Measurements from ENCODE around the gene SCRT2.
"Not testable (repeated sequence)": the region's sequence is repeated elsewhere in the genome, so short reads cannot be mapped to it uniquely, and the experiment has no call there.

Gene SCRT2

DNA sequence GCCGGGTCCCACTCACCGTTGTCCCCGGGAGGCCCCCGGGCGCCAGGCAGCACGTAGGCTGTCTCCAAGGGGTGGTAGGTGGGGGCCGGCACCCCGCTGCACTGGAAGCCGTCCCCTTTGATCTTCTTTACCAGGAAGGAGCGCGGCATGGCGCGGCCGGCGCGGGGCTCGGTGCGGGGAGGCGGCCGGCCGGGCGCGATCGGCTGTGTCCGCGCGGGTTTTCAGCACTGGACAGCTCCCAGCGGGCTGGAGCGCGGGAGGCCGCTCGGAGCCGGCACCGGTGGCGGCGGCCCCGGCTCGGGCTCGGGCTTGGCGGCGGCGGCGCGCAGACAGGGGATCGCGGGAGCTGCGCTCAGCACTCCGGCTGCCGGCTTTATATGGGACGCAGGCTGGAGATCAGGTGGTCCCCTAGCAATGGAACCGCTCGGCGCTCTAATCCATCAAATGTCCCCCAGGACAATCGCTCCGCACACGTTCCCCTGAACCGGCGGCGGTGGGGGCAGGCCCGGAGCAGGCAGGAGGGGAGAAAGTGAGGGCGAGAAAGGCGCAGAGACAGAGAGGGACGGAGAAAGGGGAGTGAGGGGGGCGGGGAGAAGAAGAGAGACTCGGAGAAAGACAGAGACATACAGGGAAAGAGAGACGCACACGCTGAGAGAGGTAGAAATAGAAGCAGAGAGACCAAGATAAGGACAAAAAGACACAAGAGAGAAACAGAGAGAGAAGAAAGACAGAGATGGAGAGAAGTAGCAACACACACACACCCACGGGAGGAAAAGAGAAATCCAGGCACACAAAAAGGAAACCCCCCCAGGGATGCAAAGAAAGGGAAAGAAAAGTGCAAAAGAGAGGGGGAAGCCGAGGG is at the start of gene SCRT2:
TSS of gene SCRT2 (minus strand) at position 350 of the 862 bp plus-strand sequence. CDS start at position 149, 201 bp downstream.
- no peak for DNase-seq

DNA sequence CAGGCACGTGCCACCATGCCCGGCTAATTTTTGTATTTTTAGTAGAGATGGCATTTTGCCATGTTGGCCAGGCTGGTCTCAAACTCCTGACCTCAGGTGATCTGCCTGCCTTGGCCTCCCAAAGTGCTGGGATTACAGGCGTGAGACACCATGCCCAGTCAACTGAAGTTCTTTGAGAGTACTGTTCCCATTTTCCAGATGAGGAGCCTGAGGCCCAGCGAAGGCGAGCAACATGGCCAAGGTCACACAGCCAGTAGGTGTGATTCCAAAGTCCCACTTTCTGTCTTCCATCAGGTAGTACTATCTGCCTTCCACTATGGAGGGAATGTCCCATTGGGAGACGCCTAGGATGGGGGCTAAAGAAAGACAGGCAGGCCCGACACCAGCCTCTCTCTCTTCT is 49.2 kb upstream of the SCRT2 start:
- DNase-seq: not testable (repeated sequence)

DNA sequence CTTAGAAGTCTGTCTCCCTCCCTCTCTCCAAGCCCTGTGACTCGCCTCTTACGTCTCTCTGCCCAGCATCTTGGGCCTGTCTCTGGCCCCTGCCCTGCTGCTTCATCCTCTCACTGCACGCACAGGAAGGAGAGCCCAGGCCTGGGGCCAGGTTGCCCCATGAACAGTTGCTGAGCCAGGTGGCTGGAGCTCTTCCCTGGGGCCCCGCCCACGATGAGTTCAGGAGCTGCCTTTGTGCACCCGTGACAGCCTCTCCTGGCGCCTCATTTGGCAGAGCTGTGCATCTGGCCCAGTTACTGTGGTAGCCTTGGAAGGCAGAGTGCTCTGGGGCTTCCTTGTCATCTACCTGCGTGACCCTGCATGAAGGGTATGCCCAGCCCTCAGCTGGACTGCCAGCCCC is 48.2 kb upstream of the SCRT2 start:
- peak; percentile 76 for DNase-seq

DNA sequence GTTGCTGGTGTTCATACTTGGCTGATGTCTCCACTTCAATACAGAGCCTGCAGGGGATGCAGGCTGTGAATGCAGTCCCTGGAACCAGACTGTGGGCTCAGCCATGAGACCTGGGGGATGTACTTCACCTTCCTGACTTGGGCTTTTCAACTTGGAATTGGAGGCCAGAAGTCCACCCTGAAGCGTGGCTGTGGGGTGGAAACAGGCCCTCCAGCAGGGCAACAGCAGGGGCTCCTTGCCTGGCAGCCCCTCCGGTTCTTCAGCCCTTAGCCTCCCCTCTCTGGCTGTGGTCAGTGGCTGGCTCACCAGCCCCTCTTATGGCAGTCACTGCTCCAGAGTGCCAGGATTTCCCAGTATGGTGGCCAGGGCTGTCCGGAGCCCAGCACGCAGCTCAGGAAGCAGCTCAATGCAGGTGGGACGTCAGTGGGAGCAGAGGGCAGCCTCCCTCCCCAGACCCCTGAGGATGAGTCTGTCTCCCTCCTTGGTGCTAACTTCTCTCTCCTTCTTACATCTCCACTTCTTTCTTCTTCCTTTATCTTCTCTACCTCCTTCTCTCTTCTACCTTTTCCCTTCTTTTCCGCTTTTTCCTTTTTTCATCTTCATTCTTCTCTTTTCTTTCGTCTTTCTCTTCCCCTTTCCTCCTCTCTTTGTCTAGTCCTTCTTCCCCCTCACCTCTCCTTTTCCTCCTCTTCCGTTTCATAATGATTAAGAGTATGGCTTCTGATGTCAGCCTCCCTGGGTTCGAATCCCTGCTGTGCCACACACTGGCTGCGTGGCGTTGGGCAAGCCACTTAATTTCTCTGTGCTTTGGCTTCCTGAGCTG is 47.4 kb upstream of the SCRT2 start:
- DNase-seq: no peak

DNA sequence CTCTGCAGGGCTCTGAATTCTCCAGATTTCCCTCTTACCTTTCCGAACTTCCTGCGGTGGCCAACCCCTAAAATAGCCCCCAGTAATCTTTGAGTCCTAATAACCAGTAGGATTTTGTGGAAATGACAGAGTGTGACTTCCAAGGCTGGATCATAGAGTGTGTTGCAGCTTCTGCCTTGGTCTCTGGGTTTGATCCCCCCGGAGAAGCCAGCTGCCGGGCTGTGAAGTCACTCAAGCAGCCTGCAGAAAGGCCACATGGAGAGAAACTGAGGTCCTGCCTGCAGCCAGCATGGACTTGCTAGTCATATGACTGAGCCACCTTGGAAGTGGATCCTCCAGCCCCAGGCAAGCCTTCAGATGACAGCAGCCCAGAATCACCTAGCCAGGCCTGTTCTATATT is 46.3 kb upstream of the SCRT2 start:
- no peak for DNase-seq

DNA sequence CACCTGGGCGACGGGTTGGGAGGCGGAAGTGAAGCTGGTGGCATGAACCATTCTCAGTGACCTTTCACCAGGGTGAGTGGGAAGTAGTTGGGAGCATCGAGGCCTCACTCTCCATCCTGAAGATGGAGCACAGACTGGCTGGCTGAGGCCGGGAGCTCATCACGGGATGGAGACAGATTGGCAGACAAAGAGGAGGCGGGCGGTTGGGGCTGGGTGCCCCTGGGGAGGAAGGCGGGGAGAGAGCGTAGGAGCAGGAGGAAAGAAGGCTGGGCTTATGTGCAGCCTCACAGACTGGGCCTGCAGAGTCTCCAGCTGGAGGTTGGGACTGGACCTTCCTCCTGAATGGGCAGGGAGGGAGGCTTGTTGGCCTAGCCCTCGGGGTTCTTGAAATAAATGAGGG is 44.2 kb upstream of the SCRT2 start:
- DNase-seq: no peak

DNA sequence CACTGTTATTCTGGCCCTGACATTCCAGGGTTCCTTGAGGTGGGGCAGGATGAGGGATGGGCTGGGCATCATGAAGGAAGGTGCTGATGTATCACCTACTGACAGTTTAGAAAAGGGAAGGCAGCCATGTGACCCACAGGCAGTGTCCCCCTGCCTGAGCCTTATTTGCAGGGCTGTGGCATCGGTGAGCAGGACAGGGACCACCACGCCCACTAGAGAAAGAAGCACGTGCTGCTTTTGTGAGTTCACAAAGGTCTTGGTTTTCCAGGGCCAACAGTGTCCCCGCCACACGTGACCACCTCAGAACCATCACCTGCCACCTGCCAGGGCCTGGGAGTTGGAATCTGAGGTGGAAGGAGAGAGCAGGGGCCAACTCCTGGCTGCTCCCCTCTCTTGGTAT is 43.5 kb upstream of the SCRT2 start:
- no peak for DNase-seq

DNA sequence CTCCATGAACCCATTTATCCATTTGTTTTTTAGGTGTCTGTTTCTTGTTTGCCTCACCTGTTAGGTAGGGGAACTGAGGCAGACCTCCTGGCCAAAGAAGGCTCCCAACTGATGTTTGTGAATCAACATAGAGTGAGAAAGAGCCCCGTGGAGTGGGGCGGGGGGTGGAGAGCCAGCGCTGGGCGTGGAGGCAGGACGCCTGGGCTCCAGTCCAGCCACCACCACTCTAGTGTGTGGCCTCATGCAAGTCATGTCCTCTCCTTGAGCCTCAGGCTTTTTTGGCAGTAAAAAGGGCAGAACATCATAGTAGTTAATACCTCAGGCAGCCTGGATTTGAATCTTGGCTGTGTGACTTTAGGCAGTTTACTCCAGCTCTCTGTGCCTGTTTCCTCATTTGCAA is 42.2 kb upstream of the SCRT2 start:
- peak; percentile 24 for DNase-seq

DNA sequence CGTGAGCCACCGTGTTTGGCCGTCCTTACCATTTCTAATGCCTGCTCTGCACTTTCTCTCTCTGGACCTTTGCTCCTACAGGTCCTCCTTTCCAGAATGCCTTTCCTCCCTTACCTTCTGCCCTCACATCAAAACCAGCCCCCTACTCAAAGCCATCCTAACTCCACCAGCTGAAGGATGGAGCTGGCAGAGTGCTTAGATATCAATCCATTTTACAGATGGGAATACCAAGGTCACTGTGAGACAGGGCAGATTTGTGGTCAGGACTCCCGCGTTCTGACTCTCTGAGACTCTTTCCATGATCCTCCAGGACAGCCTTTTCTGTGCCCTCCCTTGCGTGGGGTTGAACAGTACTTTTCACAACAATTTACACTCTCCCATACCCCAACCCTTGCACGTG is 41.7 kb upstream of the SCRT2 start:
- no peak for DNase-seq

DNA sequence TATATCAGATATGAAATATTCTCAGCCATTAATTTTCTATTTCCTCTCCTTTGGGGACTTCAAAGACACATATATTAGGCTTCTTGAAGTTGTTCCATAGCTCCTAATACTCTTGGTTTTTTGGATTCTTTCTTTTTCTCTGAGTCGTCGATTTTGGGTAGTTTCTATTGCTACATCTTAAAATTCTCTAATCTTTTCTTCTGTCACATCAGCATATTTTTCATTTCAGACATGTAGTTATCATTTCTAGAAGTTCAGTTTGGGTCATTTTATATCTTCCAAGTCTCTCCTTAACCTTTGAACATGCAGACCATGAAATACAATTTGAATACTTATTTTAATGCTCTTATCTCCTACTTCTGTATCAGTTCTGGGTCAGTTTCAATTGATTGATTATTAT is 38.9 kb upstream of the SCRT2 start:
- no peak for DNase-seq

DNA sequence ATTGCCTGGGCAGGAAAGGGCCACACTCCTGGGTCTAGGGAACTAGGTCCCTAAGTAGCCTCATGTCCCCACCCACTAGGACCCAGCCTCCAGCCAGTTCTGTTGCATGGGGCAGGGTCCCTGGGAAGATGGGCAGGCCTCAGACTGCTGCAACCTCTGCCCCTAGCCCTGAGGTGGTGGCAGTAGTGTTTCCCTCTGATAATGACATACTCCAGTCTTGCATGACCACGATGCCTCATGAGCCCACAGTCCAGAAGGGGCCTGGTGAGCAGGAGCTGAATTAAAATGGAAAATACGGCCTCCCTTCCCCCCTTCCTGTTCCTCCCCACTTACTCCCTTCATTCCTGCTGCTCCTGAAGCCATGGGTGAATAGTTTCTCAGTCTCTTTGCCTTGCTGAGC is 36.0 kb upstream of the SCRT2 start:
- DNase-seq: no peak

DNA sequence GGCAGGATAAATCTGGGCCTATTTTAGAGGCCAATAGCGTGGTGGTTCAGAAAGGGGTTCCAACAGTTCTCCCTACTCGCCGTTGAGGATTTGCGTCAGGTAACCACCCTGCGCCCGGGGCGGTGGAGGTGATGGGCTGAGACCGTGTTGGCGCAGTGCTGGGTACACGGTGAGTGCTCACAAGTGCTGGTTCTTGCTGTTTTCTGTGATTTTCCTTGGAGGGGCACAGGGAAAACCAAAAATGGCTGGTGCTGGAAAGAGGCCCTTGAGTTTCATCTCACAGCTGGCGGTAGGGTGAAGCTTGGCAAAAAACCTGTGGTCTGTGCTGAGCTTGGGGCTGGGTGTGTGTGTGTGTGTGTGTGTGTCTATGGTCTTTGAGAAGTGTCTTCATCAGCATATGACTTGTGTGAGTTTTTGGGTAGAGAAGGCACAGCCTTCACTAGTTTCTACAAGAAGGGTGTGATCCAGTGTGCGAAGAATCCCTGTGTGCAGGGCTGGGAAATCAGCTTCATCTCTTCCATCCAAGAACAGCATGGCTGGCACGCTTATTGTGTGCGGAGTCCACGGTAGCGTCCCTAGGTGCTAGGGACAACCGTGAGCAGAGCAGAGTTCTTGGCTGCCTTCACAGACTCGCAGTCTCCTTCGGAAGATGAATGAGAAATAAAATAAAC is 35.3 kb upstream of the SCRT2 start:
- no peak for DNase-seq

DNA sequence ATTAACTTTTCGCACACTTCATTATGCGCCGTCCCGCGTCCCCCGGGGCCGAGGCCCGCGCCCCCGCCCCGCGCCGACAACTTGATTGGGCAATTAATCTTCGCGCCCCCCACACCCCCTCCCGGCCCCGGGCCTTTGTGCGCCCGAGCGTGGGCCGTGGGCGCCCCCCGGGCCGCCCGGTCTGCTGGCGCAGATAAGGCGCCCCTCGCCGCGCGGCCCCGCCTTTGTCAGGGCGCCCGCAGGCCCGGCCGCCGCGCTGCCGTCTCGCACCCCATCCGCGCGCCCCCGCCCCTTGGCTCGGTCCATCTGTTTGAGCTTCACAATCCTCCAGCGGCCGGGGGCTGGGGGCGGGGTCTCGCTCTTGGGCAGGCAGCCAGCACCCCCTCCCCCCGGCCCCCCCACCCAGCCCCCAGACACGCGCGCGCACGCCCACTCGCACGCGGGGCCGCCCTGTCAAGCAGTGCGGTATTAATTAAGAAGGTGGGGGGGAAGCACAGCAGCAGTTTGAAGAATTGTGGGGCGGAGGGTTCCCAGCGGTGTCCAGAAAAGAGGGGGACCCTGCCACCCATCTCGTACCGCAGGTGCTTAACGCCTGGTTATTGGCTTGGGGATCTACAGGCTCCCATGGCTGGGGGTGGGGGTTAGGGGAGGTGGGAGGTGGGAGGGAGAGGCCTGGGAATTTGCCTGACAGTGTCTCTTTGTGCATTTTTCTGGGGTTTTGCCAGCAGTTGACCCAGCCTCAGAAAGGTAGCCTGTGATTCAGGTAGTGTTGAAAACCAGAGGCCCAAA is 34.6 kb upstream of the SCRT2 start:
- DNase-seq: no peak

DNA sequence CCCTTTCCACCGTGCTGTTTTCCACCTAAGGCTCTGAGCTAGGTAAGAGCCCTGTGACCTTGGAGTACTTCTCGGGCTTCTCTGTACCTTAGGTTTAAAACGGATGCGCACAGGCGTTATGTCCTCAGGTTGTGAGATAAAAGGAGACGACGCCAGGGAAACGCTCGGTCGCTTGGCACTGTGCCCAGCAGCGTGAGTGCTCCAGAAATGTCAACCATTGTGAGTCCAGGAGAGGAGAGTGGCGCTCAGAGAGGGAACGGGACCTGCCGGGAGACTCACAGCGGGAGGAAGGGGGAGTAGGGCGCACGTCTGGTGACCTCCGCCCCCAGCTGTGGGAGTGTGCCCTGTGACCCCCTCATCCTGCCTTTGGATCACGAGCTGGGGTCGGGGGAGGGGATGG is 33.8 kb upstream of the SCRT2 start:
- peak; percentile 89 for DNase-seq

DNA sequence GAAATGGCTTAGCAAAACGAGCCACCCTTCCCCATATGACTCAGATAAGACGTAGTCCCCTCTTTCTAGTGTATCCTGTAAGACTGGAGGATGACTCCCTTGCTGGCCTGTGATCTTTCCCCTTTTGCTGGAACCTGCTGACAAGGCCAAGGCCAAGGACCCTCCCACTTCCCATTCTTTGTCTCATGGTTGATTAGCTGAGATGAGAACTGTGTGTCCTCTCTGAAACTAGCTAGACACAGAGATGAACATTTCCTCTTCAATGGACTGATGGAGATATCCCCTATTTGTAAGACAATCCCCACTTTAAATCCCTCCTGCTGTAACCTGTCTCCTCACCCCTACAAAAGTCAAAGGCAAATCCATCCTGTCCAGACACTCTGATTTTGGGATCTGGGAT is 33.4 kb upstream of the SCRT2 start:
- DNase-seq: no peak

DNA sequence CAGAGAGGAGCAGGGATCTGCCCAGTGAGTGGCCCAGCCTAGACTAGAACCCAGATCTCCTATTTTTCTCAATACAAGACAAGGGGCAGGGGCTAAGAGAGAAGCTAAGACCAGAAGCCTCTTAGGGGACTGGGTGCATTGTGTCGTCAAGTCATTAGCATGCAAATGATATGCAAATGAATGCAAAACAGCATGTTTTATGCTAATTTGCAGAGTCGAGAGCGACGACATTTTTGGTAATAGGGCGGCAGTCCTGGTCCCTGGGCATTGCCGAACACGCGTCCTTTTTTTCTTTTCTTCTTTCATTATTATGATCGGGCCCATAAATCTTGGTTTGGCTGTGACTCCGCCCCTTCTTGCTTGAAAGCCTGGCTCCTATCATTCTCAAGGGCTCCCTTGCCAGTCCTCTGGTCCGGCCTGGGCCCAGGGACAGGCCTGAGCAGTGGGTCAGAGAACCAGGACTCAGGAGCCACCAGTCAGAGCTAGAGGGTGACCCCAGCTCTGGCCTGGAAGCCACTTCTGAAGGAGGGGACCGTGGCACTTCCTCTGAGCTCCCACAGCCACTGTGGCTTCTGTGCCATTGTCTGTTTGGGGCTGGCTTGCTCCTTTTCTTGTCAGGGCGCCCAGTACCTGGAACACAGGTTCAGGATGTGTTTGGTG is 32.0 kb upstream of the SCRT2 start:
- DNase-seq: no peak

DNA sequence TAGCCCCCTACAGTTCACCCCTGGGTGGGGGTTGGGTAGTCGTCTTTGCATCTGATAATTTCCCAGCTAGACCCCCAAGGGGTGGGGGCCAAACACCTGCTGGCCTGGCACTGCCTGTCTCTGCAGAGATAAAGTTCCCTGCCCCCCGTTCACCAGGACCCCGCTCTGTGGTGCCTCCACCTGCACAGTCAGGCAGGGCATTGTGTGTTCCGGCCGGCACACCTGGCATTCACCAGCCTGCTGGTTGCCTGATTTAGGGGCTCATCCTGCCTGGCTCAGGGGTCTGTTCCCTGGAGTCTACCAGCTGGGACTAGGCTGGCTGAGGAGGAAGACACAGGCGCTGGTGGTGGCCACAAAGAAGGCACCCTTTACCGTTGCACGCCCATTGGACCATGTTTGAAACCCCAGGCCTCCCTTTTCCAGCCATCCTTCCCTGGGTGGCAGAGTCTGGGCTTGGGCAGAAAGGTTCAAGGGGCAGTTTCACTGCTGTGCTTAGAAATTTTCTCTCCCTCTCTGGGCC is 30.8 kb upstream of the SCRT2 start:
- no peak for DNase-seq

DNA sequence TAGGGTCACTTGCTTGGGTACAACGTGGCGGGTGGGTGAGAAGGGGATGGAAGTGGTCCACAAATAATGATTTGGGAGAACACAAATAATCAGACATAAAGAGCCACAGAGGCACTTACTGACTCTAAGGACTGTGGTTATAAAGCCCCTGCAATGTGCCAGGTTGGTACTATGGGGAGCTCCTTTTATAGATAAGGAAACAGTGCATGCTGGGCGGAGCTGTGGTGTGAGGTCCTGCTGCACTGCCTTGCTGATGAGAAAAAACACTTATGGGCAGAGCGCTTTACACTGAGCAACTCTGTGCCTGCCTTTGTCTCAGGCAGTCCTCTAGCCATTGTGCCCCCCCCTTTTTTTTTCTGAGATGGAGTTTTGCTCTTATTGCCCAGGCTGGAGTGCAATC is 29.1 kb upstream of the SCRT2 start:
- no peak for DNase-seq

DNA sequence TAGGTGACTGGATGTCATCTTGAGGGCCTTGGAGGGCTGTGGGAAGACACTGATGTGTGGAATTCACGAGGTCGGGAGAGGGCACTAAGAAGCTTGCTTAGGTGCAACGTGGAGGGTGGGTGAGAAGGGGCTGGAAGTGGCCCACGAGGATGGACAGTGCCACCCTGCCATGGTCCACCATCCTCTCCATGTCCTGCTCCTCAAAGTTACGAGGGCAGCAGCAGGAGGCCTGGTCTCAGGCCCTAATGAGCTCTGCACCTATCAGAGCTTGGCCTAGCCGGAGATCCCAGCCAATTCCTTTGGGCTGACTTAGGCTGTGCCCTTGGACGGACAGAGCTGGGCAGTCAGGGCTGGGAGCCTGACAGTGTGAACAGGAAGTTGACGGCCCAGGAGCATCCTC is 27.8 kb upstream of the SCRT2 start:
- no peak for DNase-seq

DNA sequence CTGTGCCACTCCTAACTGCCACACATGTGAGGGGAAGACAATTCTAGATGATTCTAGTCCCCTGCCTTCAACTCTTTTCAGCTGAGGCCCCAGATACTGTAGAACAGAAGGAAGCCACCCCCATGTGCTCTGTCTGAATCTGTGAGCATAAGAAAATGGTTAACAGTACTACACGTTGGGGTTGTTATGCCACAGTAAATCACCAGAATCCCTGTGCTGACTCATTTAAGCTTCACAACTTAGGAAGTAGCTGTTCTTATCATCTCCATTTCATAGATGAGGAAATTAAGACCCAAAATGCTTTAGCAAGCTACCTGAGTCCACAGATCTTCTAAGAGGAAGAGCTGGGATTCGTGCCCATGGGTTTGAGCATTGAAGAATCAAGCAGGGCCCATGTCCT is 27.4 kb upstream of the SCRT2 start:
- DNase-seq: no peak

DNA sequence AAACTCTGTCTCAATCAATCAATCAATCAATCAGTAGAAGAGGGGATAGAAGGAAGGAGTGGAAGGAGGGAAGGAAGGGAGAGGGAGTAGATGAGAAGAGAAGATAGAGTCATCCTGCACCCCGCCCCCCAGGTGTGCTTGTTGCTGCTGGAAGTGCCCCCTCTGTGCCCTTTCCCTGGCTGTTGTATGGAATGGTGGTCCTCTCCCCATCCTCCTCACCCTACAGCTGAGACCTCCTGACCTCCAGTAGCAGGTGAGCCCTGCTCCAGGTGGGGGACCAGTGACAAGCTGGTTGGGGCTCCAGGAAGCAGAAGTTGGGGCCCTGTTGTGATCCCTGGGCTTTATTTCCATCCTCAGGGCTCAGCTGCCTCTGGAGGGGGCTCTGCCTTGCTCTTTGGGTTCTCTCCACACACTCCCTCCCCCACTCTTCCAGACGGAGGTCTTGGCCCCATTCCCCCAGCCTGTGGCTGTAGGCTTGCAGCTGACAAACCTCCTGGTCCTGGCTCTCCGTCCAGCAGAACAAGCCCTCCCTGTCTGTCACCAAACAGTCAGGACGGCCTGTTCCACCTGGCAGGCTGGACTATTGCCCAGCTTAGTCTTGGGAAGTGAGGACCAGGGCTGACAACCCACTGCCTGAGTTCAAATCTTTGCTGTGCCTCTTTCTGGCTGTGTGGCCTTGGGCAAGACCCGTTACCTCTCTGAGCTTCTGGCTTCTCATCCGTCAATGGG is 26.0 kb upstream of the SCRT2 start:
- DNase-seq: no peak

Data from NCI-H2029 (cell line).